Stomach (tissue), 4 donors: ENCODE data around the gene DRC1.

ENCODE experiments used
- CTCF ChIP-seq, 7 experiments: fragments of 450-650 bp in 4 of 7; fragments of 200-600 bp in 3 of 7; sonication (generic) in 3 of 7; IDR thresholded peaks; one replicate each; pipeline ENCODE4 v1.5.1; 2016 to 2019; ENCODE audit warnings: antibody characterized with exemption in 7 of 7, control low read depth in 2 of 7, mild to moderate bottlenecking in 1 of 7
- EP300 ChIP-seq: sonication (generic); formaldehyde crosslinking; IDR thresholded peaks from one replicate; pipeline ENCODE4 v1.6.1; 2017; ENCODE audit warnings: antibody characterized with exemption
- POLR2A ChIP-seq, 4 donors: fragments of 450-650 bp; IDR thresholded peaks; one replicate each; pipeline ENCODE4 v1.6.1; 2016; ENCODE audit warnings: antibody characterized with exemption in 4 of 4, control low read depth in 2 of 4, mild to moderate bottlenecking in 1 of 4, moderate library complexity in 1 of 4
- POLR2AphosphoS5 ChIP-seq, 3 donors: sonication (generic); formaldehyde crosslinking; IDR thresholded peaks; one replicate each; pipeline ENCODE4 v1.6.1; 2016; ENCODE audit warnings: antibody characterized with exemption in 3 of 3

GRCh38 chr2:26429779-26430578 is 28.3 kb downstream of the DRC1 start:
- no peak for TF ChIP-seq CTCF (IDR thresholded peaks at IDR 0.05)
- no peak for TF ChIP-seq POLR2A (IDR thresholded peaks at IDR 0.05)
- TF ChIP-seq EP300, result no peak
- TF ChIP-seq POLR2AphosphoS5 (IDR thresholded peaks at IDR 0.05), result no peak
